ENCODE data around the gene CFAP221. TPM values are rescaled to one million over a fixed set of nuclear protein-coding genes. Genes with fewer than 3 reads are reported as not detected.

CFAP221 gene
- total and polyA plus RNA-seq, 12 donors: 0.14 to 2.5 (median 1.4) TPM; not detected in 1

DNA sequence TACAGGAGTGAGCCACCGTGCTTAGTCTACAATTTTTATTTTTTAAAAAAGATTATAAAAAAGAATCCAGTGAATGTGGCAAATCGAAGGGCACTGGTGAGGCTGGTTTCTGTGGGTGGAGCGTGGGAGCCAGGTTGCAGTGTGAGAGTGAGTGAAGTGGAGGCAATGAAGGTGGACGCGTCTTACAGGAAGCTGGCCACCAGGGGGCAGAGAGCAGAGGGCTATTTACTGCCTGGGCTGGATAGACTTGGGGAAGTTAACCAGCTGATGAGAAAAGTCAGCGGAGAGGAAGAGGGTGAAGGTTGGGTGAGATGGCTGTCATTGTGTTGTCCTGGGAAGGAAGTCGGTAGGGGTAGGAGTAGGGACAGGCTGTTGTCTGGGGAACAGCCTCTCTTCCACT is 26.8 kb upstream of the CFAP221 start:
- TF ChIP-seq, protein P1, sequence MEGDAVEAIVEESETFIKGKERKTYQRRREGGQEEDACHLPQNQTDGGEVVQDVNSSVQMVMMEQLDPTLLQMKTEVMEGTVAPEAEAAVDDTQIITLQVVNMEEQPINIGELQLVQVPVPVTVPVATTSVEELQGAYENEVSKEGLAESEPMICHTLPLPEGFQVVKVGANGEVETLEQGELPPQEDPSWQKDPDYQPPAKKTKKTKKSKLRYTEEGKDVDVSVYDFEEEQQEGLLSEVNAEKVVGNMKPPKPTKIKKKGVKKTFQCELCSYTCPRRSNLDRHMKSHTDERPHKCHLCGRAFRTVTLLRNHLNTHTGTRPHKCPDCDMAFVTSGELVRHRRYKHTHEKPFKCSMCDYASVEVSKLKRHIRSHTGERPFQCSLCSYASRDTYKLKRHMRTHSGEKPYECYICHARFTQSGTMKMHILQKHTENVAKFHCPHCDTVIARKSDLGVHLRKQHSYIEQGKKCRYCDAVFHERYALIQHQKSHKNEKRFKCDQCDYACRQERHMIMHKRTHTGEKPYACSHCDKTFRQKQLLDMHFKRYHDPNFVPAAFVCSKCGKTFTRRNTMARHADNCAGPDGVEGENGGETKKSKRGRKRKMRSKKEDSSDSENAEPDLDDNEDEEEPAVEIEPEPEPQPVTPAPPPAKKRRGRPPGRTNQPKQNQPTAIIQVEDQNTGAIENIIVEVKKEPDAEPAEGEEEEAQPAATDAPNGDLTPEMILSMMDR (IDR thresholded peaks at IDR 0.05): peak; percentile 26 to 73 (median 60)
- no peak overlapping the region for H3K27ac ChIP-seq
- DNase-seq (peak; percentile 36 to 53), ATAC-seq (peak; percentile 29 to 77 (median 66))
- intact Hi-C loops (cut with DNase I): loop anchor here in 7 of 10 donors (2.0 to 10.0 kb wide), 6 partner anchors 117 to 147 kb away; no protein-coding TSS in a partner anchor
- no peaks in the 10 kb centered on the region for H3K36me3 ChIP-seq
- H3K4me3 ChIP-seq: no peak overlapping the region
- WGBS, 2 donors: 33 to 45% methylated on average over 7 of the region's 7 CpGs
- H3K9me3 ChIP-seq: no peaks in the 10 kb centered on the region
- peaks cover 0 to 5% (median 0%) of the 10 kb centered on the region in 9 donors for H3K4me1 ChIP-seq
- peaks cover 0 to 19% (median 12%) of the 10 kb centered on the region in 7 donors for H3K27me3 ChIP-seq

DNA sequence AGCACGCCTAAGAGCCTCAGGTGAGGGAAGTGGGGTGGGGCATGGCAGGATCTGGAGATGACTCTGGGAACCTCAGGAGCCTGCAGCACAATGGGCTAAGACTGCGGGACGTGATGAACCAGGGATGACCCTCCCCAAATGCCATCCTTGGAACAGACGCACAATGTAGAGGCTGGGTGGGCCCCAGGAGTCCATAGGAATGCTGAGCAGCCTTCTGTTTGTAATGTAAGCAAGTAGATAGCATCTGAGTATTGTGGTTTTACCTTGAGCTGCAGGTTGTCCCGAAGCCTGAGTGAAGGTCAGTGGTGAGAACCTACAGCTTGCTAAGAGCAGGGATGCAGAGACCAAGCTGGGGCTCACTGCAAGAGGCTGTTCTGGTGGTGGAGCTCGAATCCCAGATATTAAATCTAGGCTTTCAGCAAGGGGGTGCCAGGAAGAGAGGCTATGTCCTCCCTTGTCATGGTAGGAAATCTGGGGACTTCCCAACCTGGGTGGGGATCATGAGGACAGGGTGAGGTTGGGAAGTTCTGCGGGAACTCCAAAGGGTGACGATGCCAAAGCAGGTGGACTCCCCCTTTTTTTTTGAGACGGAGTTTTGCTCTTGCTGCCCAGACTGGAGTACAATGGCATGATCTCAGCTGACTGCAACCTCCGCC is 25.7 kb upstream of the CFAP221 start:
- no peak overlapping the region for H3K27ac ChIP-seq
- no peaks in the 10 kb centered on the region for H3K9me3 ChIP-seq
- no peak for ATAC-seq
- H3K4me3 ChIP-seq: no peak overlapping the region
- TF ChIP-seq, protein P1 (IDR thresholded peaks at IDR 0.05): no peak
- H3K27me3 ChIP-seq: peaks cover 0 to 30% (median 23%) of the 10 kb centered on the region in 7 donors
- WGBS, 2 donors: 84 to 92% methylated on average over 10 of the region's 10 CpGs
- intact Hi-C loops (cut with DNase I): loop anchor here in 6 of 10 donors (5.0 to 10.0 kb wide), 5 partner anchors 116 to 146 kb away; no protein-coding TSS in a partner anchor
- H3K36me3 ChIP-seq: no peaks in the 10 kb centered on the region
- DNase-seq: no peak
- peaks cover 0 to 6% (median 0%) of the 10 kb centered on the region in 9 donors for H3K4me1 ChIP-seq

DNA sequence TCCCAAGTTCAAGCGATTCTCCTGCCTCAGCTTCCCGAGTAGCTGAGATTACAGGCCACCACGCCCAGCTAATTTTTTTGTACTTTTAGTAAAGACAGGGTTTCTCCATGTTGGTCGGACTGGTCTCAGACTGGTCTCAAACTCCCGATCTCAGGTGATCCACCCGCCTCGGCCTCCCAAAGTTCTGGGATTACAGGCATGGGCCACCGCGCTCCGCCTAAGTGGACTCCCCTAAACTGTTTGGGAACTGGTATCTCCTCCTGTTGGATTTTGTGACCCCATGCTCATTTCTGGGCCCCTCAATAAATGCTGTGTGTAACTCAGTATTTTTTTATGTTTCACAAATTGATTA is 25.2 kb upstream of the CFAP221 start:
- H3K4me1 ChIP-seq: peaks cover 0 to 9% (median 0%) of the 10 kb centered on the region in 9 donors
- TF ChIP-seq, protein P1 (IDR thresholded peaks at IDR 0.05): no peak
- DNase-seq (no peak), ATAC-seq (no peak)
- intact Hi-C loops (cut with DNase I): loop anchor here in 6 of 10 donors (5.0 to 10.0 kb wide), 5 partner anchors 116 to 146 kb away; no protein-coding TSS in a partner anchor
- 92 to 97% methylated on average over 10 of the region's 10 CpGs for WGBS, 2 donors
- H3K27ac ChIP-seq: no peak overlapping the region
- H3K9me3 ChIP-seq: no peaks in the 10 kb centered on the region
- H3K4me3 ChIP-seq: no peak overlapping the region
- no peaks in the 10 kb centered on the region for H3K36me3 ChIP-seq
- H3K27me3 ChIP-seq: peaks cover 5 to 35% (median 28%) of the 10 kb centered on the region in 7 donors

DNA sequence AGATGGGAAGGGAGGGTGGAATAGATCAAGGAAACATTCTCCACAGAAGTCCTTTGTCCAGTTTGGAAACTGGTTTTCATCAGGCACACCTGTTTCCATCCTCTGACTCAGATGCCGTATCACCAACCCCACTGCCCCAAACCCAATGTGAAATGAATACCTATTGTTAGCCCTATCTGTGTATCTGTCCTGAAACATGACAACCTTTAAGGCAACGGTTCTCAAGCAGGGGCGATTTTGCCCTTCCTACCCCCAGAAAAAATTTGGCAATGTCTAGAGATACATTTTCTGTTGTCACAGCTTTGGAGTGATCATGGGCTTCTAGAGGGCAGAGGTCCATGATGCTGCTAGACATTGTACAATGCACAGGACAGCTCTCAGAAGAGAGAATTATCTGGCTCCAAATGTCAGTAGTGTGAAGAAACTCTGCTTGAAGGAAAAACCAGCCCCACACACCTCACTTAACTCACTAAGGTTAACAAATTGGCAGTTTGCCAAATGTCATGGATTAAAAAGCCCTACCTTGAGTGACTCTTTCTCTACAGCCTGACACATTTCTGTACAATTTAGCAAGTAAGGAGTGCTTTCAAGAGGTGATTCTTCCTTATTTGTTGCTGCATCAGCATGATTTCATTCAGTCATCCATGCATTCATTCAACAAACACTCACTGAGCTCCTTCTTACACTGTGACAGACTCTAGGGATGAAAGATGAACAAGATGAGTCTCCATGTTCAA is 23.4 kb upstream of the CFAP221 start:
- Histone ChIP-seq H3K36me3 (no peaks in the 10 kb centered on the region), H3K27me3 (peaks cover 8 to 48% (median 44%) of the 10 kb centered on the region in 7 donors), H3K4me1 (peaks cover 0 to 9% (median 0%) of the 10 kb centered on the region in 9 donors), H3K4me3 (no peak overlapping the region), H3K27ac (no peak overlapping the region), H3K9me3 (no peaks in the 10 kb centered on the region)
- 74 to 77% methylated on average over 3 of the region's 3 CpGs for WGBS, 2 donors
- ATAC-seq (no peak), DNase-seq (no peak)
- intact Hi-C loops (cut with DNase I): loop anchor here in 2 of 10 donors (5.0 to 10.0 kb wide), 2 partner anchors 134 to 136 kb away; no protein-coding TSS in a partner anchor
- TF ChIP-seq, protein P1 (IDR thresholded peaks at IDR 0.05): no peak

All from heart right ventricle (tissue), 16 donors.